Measurements from ENCODE around the gene AKAP1. TPM values are rescaled to one million over a fixed set of nuclear protein-coding genes. Genes with fewer than 3 reads are reported as not detected.

The AKAP1 gene
- total RNA-seq, 4 donors from 2014 or later: 31.0 to 36.9 (median 36.3) TPM

GRCh38 chr17:57138956-57139576 lies 54.0 kb downstream of the AKAP1 start:
- no peak for TF ChIP-seq CTCF (IDR thresholded peaks at IDR 0.05; ENCODE audit: low read depth)

DNA sequence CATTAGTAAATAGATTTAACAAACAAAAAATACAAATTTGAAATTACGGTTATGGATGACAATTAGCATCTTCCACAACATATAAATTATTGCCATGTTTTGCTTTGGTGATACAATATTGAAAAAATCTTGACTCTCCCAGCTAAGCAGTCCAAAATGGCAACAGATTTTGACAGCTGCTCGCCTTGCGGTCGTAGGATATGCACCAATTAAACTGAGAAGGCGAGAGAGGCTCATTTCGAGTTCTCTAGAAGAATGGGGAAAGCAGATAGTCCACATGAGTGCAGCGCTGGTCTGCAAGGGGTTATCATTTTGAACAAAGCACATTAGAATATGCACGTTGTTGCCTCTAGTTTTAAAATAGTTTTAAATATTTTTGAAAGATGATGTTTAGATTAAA lies 55.3 kb downstream of the AKAP1 start:
- no peak for TF ChIP-seq CTCF (IDR thresholded peaks at IDR 0.05; ENCODE audit: low read depth)

- no peak for TF ChIP-seq CTCF (IDR thresholded peaks at IDR 0.05; ENCODE audit: low read depth)
Measured at GRCh38 chr17:57142925-57143324, 57.9 kb downstream of the AKAP1 start.

- TF ChIP-seq CTCF (IDR thresholded peaks at IDR 0.05; ENCODE audit: low read depth): no peak
Measured at GRCh38 chr17:57143361-57143760, 58.3 kb downstream of the AKAP1 start.

- TF ChIP-seq CTCF (IDR thresholded peaks at IDR 0.05; ENCODE audit: low read depth): no peak
Measured at GRCh38 chr17:57143919-57144318, 58.9 kb downstream of the AKAP1 start.

GRCh38 chr17:57144567-57144966 lies 59.5 kb downstream of the AKAP1 start:
- no peak for TF ChIP-seq CTCF (IDR thresholded peaks at IDR 0.05; ENCODE audit: low read depth)

GRCh38 chr17:57145347-57145746 lies 60.3 kb downstream of the AKAP1 start:
- TF ChIP-seq CTCF (IDR thresholded peaks at IDR 0.05; ENCODE audit: low read depth): no peak
